22Rv1 (cell line): ENCODE measurements around the gene PCDHGC4.

Source experiments
- ZFX ChIP-seq: fragments of 450-650 bp; IDR thresholded peaks from 2 replicates; pipeline ENCODE4 v1.6.1; 2017; ENCODE audit warnings: antibody characterized with exemption, borderline replicate concordance
- TF ChIP-seq, protein P1 (sequence below): fragments of 450-650 bp; IDR thresholded peaks from 2 replicates; pipeline ENCODE4 v1.5.1; 2017; ENCODE audit warnings: mild to moderate bottlenecking

DNA sequence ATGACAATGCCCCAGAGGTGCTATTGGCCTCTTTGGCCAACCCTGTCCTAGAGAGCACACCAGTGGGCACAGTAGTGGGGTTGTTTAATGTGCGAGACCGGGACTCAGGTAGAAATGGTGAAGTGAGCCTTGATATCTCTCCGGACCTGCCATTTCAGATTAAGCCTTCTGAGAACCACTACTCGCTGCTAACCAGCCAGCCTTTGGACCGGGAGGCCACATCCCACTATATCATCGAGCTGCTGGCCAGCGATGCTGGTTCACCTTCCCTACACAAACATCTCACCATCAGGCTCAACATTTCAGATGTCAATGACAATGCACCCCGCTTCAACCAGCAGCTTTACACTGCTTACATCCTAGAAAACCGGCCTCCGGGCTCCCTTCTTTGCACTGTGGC is 5.4 kb downstream of the PCDHGC4 start:
- TF ChIP-seq, protein P1, sequence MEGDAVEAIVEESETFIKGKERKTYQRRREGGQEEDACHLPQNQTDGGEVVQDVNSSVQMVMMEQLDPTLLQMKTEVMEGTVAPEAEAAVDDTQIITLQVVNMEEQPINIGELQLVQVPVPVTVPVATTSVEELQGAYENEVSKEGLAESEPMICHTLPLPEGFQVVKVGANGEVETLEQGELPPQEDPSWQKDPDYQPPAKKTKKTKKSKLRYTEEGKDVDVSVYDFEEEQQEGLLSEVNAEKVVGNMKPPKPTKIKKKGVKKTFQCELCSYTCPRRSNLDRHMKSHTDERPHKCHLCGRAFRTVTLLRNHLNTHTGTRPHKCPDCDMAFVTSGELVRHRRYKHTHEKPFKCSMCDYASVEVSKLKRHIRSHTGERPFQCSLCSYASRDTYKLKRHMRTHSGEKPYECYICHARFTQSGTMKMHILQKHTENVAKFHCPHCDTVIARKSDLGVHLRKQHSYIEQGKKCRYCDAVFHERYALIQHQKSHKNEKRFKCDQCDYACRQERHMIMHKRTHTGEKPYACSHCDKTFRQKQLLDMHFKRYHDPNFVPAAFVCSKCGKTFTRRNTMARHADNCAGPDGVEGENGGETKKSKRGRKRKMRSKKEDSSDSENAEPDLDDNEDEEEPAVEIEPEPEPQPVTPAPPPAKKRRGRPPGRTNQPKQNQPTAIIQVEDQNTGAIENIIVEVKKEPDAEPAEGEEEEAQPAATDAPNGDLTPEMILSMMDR = no peak
- no peak for TF ChIP-seq ZFX
